Measurements from ENCODE around the gene CHST7.

DNA sequence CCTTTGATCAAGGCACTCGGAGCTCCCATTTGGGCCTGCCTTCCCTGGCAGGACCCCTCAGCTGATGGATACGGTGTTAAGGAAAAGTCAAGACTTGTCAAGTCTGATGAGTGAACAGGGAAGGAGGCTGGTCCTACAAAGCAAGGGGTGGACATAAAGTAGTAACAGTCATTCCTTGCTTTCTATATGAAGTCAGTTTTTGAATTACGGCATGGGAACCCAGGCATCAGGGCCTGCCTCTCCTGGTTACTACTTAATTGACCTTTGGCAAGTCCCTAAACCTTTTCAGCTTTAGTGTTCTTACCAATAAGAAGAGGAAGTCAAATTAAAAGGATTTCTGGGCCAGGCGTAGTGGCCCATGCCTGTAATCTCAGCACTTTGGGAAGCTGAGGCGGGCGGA, 7.0 kb downstream of the CHST7 start:
- TF ChIP-seq, protein P1, sequence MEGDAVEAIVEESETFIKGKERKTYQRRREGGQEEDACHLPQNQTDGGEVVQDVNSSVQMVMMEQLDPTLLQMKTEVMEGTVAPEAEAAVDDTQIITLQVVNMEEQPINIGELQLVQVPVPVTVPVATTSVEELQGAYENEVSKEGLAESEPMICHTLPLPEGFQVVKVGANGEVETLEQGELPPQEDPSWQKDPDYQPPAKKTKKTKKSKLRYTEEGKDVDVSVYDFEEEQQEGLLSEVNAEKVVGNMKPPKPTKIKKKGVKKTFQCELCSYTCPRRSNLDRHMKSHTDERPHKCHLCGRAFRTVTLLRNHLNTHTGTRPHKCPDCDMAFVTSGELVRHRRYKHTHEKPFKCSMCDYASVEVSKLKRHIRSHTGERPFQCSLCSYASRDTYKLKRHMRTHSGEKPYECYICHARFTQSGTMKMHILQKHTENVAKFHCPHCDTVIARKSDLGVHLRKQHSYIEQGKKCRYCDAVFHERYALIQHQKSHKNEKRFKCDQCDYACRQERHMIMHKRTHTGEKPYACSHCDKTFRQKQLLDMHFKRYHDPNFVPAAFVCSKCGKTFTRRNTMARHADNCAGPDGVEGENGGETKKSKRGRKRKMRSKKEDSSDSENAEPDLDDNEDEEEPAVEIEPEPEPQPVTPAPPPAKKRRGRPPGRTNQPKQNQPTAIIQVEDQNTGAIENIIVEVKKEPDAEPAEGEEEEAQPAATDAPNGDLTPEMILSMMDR (IDR thresholded peaks at IDR 0.05) = no peak
- TF ChIP-seq POLR2AphosphoS5 (IDR thresholded peaks at IDR 0.05) (no peak), POLR2A (IDR thresholded peaks at IDR 0.05) (no peak)

All from prostate gland (tissue), 2 donors.